Right renal pelvis (tissue), 4 donors: Measurements from ENCODE around the gene ARCN1. TPM values are rescaled to one million over a fixed set of nuclear protein-coding genes. Genes with fewer than 3 reads are reported as not detected.
"Not testable (repeated sequence)": the region's sequence is repeated elsewhere in the genome, so short reads cannot be mapped to it uniquely, and the experiment has no call there.

Source experiments
- DNase-seq, 4 donors: peaks; one replicate each; pipeline ENCODE4 v3.0.0-alpha.2; 2013; ENCODE audit warnings: low read depth in 4 of 4, low spot score in 3 of 4, missing footprints in 1 of 4
- polyA plus RNA-seq, 4 donors: library from polyadenylated mRNA; unstranded; fragments of 120-200 nt; gene quantifications; one replicate each; pipeline ENCODE4 v1.2.1, GENCODE V29; 2013; ENCODE audit not compliant: insufficient read length in 4 of 4

ARCN1 gene
- polyA plus RNA-seq, 4 donors, result 179 to 199 (median 199) TPM

DNA sequence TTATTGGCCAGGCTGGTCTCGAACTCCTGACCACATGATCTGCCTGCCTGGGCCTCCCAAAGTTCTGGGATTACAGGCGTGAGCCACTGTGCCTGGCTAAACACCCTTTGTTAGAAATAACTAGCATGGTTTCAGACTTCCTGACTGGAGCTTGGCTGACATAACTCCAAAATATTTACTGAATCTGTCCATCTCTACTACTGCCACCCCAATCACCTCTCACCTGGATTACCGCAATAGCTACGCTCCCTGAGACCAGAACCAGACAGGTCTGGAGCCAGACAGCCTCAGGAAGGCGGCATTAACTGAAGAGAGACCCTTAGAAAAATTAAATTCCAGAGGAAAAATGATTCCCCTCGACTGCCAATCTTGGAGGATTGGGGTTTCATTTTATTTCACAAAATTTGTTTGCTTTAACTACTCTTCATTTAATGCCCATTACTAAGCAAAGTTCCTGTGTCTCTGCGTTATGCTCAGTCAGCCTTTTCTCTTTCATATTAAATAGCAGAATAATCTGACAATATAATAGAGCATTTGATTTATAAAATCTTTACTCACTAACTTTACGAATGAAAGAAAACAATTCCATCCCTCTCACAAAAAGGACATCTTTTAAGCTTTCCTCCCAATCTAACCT lies 28.1 kb upstream of the ARCN1 start:
- no peak for DNase-seq

DNA sequence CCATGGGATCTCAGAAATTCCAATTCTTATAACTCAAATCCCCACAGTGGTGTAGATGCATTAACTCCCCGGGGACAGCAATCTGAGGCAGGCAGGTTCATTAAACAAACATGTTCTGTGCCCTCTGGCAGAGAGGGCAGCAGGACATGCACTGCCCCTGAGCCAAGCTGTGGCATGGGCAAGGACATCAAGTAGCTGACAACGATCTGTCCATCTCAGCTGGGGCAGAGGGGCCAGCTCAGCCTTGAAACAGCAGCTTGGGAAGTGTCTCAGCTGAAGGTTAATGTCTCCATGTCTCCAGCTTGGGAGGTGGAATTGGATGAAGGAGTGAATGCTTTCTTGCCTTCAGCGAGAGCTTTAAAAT lies 27.6 kb upstream of the ARCN1 start:
- DNase-seq, result no peak

DNA sequence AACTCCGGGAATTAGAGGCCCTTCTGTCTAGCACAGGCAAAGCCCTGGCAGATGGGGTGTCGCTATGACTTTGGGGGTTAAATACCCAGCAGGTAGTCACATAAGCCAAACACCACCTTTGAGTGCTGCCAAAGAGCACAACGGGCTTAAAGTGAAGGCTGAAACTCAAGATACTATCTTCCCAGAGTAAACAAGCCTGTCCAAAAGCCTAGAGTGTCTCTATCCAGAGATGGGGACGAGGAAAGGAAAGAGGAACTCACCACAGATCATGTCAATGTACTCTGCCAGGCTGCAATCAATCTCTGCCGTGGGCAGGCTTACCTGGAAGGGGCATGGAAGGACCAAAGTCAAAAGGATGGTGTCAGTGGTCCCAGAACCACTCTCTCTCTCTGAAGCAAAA lies 26.7 kb upstream of the ARCN1 start:
- DNase-seq, result no peak

DNA sequence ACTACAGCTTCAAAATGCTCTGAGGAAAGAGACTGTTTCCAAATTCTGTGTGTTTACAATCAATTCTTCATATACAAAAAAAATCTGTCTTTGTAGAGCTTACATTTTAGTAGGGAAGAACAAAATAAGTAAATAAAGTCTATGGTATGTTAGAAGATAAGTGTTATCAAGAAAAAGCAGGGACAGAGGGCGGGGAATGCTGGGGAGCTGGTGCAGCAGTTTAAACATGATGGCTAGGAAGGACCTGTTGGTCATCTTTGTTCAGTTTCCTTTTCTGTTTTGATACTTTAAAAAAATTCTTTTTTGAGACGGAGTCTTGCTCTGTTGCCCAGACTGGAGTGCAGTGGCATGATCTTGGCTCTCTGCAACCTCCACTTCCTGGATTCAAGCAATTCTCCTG lies 25.1 kb upstream of the ARCN1 start:
- DNase-seq, result no peak

DNA sequence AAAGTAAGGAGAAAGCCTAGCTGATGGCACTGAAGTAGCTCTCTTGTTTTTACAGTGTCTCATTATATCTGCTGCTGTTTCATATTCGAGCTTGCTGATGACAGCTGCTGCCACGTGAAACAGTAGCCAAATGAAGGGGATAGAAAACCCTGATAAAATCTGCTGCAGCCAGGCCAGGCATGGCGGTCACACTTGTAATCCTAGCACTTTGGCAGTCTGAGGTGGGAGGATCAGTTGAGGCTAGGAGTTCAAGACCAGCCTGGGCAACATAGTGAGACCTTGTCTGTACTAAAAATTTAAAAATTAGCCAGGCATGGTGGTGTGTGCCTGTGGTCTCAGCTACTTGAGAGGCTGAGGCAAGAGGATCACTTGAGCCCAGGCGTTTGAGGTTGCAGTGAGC lies 19.9 kb upstream of the ARCN1 start:
- DNase-seq, result no peak

DNA sequence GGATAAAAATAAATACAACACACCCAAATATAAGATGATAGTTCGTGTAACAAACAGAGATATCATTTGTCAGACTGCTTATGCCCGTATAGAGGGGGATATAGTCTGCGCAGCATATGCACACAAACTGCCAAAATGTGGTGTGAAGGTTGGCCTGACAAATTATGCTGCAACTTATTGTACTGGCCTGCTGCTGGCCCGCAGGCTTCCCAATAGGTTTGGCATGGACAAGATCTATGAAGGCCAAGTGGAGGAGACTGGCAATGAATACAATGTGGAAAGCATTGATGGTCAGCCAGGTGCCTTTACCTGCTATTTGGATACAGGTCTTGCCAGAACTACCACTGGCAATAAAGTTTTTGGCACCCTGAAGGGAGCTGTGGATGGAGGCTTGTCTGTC lies 11.4 kb upstream of the ARCN1 start:
- DNase-seq, result no peak

DNA sequence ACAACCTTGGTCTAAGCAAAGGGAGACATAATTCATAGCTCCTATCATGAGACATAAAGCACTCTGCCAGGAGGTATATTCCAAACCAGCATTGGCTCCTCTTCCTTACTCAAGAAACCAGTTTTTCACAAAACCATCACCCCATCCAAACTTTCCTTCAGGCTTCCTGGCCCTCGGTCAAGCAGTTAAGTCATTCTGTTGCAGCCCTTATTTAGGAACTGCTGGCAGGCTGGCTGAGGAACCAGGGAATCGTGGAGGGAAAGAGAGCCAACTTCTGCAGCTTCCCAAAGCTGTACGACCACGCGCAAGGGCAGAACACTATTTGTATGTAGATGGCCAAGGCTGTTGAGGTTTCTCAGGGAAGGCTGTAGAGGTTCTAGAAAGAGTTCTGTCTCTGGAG lies 7.2 kb upstream of the ARCN1 start:
- DNase-seq, result no peak

DNA sequence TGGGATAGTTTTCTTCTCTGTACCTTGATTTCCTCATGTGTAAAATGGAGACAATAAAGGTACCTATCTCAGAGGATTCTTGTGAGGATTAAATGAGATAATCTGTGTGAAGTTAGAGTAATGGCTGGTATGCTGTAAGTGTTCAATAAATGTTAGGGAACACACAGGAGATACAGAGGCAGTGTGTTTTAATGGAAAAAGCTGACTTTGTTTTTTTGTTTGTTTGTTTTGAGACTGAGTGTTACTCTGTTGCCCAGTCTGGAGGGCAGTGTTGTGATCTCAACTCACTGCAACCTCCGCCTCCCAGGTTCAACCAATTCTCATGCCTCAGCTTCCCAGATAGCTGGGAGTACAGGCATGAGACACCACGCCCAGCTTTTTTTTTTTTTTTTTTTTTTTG lies 2.5 kb upstream of the ARCN1 start:
- DNase-seq, result no peak

DNA sequence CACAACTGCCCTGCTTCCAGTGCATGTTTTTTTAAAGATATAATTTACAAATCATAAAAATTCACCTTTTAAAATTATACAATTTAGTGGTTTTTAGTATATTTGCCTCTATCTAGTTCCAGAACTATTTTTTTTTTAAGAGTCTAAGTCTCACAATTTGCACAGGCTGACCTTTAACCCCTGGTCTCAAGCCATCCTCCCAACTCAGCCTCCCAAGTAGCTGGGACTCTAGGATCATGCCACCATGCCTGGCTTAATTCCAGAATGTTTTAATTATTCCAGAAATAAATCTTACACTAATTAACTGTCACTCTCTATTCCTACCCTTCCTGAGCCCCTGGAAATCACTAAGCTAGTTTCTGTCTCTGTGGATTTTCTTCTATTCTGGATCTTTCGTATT lies 1.4 kb upstream of the ARCN1 start:
- DNase-seq, result no peak

DNA sequence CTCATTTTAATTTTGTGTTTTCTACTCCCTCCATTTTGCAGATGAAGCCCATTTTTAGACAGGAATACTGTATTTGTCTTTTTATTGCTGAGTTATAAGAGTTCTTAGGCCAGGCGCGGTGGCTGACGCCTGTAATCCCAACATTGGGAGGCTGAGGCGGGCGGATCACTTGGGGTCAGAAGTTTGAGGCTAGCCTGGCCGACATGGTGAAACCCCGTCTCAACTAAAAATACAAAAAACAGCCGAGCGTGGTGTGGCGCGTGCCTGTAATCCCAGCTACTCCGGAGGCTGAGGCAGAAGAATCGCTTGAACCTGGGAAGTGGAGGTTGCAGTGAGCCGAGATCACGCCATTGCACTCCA lies 528 bp upstream of the ARCN1 start:
- DNase-seq, result not testable (repeated sequence)

DNA sequence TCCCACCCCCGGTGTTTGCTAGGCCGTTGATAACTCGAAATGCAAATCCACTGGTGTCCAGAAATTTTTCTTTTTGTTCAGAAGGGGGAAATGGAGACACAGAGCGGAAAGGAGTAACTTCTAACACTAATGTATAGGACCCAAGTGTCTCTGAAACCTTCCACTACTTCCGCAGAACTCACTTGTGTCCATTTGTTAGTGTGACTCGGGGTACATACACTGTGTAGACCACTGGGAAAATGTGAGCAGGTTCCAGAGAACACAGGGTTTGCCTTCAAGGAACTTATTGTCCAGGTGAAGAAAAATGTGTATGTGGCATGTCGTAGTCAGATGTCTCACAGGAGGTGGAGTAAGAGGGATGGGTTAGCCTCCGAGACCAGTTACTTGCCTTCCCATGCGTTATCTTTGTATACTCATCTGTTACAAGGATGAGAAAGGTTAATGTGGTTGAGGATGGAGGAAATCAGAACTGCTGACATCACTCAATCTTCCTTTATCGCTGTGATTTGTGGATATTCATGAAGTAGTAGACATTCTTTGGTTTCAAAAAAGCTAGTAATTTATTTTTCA lies 857 bp downstream of the ARCN1 start:
- DNase-seq, result peak in 3 of 4 donors; percentile 5 to 31 (median 18)

DNA sequence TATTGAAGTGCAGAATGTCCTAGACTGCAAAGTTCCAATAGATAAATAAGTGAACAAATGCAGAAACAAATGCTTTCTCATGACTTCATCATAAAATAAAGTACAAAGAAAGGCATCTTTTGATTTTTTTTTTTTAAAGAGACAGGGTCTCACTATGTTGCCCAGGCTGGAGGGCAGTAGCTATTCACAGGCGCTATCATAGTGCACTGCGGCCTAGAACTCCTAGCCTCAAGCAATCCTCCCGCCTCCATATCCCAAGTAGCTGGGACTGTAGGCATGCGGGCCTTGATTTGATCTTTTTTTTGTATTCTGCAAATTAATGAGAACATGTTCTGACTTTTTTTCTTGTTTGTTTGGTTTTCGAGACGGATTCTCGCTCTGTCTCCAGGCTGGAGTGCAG lies 2.4 kb downstream of the ARCN1 start:
- DNase-seq, result no peak

DNA sequence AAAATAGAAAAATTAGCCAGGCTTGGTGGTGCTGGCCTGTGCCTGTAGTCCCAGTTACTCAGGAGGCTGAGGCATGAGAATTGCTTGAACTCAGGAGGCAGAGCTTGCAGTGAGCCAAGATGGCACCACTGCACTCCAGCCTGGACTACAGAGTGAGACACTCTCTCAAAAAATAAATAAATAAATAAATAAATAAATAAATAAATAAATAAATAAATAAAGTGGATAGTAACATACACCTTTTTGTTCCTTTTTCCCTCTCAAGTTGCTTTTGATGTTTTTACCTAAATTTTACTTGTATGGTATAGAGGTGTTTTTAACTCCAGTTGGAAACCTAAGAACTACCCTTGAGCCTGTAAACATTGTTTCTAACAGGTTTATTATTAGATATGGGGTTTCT lies 5.8 kb downstream of the ARCN1 start:
- DNase-seq, result not testable (repeated sequence)

DNA sequence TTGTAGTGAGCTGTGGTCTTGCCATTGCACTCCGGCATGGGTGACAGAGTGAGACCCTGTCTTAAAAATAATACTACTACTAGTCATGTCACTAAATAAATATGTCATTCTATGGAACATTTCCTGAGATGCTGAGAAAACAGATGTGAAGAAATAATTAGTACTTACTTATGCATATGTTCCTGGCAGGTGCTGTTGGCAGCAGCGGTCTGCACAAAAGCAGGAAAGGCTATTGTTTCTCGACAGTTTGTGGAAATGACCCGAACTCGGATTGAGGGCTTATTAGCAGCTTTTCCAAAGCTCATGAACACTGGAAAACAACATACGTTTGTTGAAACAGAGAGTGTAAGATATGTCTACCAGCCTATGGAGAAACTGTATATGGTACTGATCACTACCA lies 8.8 kb downstream of the ARCN1 start:
- no peak for DNase-seq

DNA sequence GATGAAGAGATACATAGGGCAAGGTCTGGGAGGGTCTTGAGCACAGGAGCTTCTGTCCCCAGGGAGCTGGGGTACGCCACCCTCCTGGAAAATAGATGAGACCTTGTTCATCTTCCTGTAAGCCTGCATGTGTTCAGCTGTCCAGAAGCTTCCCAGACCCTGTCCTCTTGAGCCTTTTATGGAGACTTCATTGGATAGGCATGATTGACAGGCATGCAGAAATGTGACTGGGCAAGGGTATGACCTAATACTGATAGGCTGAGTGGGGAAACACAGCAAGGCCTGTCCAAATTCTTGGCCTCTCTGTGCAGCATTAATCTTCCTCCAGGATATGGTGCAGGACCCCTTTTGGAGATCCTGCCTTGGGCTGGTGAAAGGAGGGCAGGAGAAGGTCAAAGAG lies 15.7 kb downstream of the ARCN1 start:
- DNase-seq, result no peak

DNA sequence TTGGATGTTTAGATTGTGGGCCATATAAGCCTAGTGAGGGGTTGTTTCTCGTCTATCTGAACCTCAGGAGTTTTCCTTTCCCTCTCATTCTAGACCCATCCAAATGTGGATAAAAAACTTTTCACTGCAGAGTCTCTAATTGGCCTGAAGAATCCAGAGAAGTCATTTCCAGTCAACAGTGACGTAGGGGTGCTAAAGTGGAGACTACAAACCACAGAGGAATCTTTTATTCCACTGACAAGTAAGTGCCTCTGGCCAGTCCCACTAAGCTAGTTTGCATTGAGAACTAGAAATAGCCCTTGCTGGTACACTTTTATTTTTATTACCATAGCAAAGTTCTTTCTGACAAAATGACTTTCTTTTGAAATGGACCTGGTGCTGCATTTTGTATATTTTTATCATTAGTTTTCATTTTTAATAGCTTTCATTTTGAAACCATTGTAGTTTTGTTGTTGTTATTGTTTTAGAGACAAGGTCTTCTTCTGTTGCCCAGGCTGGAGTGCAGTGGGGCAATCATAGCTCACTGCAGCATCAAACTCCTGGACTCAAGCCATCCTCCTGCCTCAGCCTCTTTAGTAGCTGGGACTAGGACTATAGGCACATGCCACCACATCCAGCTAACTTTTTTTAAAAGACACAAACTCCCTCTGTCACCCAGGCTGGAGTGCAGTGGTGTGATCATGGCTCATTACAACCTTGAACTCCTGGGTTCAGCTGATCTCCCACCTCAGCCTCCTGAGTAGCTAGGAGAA lies 20.6 kb downstream of the ARCN1 start:
- DNase-seq, result no peak

DNA sequence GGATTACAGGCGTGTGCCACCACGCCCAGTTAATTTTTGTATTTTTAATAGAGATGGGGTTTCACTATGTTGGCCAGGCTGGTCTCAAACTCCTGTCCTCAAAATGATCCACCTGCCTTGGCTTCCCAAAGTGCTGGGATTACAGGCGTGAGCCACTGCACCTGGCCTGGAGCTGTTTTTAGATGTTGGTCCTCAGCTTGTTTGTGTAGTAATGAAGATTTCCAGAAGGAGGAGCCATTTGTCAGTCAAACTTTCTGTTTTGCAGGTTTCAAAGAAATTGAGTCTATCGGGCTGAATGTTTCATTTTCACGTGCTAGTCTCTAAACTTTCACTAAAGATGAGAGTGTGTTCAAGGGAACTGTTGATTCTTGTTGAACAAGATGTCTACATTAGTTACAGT lies 22.8 kb downstream of the ARCN1 start:
- not testable (repeated sequence) for DNase-seq

DNA sequence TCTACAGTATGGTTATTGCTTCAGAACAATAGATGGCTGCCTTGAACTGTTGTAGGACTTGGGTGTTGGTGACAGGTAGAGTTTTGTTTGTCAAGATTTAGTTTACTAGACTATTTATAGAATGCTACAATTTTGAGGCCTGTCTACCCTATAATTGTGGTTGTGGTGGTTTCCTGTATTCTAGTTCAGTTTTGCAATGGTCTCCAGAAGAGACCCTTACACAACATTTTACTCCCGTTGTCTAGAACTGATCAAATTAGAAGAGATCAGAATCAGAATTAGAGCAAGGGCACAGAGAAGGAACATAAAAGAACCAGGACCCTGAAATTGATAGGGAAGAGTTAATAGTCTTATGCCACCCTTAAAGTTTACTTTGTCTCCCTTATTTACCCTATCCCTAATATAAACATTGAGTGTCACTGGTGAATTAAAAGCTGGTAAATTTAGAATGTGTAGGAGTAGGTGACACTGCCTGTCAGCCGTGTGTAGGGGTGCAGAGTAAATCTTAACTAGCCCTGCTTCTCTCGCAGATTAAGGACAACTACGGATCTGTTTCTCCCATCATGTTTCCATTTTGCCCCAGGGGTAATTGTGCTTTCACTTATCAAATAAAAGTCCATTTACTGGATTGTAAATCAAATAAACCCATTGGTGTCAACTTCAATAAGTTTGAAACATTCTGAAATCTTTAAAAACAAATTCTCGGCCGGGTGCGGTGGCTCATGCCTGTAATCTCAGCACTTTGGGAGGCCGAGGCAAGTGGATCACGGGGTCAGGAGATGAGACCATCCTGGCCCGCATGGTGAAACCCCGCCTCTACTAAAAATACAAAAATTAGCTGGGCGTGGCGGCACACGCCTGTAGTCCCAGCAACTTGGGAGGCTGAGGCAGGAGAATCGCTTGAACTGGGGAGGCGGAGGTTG lies 24.3 kb downstream of the ARCN1 start:
- no peak for DNase-seq

DNA sequence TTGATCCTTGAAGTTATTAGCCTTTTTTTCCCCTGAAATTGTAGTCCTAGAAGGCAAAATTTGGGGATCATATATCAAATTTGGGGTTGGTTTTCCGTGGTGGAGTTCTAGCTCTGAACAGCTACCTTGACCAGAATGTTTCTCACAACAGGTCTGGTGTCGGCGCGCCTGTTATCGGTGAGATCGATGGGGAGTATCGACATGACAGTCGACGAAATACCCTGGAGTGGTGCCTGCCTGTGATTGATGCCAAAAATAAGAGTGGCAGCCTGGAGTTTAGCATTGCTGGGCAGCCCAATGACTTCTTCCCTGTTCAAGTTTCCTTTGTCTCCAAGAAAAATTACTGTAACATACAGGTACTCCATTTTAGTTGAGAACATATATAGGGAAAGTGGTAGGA lies 25.3 kb downstream of the ARCN1 start:
- DNase-seq, result no peak

DNA sequence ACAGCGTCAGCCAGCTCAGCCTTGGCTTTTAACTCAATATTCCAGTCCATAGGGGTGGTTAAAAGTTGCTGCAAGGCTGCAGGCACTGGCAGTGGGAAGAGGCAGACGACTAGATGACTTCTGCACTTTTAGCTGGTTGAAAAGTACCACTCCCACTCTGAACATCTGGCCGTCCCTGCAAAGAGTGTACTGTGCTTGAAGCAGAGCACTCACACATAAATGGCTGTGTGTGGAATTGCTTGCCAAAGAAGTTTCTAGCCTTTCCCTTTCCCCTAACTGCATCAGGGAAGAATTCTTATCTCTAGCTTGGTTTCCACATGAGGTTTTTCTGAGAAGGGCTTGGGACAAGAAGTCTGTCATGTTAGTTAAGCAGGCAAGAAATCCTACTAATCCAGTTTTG lies 30.1 kb downstream of the ARCN1 start:
- DNase-seq, result no peak

DNA sequence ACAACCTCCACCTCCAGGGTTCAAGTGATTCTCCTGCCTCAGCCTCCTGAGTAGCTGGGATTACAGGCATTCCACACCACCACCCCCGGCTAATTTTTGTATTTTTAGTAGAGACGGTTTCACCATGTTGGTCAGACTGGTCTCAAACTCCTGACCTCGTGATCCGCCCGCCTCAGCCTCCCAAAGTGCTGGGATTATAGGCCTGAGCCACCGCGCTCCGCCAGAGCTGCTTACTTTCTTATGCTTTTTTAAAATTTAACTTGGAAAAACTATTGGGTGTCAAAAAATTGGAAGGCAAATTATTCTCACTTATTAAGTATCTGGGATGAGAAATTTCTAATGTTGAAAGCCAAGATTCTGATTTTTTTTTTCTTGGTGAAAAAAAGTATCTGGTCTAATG lies 31.5 kb downstream of the ARCN1 start:
- not testable (repeated sequence) for DNase-seq
